Upper lobe of right lung (tissue), 1 donor: ENCODE measurements around the gene LOC101059915.
A peak's percentile ranks its signal among the peaks of the same experiment; 100 is the strongest.
"Not testable (repeated sequence)": the region's sequence is repeated elsewhere in the genome, so short reads cannot be mapped to it uniquely, and the experiment has no call there.

Source experiments
- ATAC-seq: fragments of 200-7000 bp; cut with Tn5 transposase; one replicate; pipeline ENCODE4 v1.9.1; 2020; ENCODE audit warnings: mild to moderate bottlenecking, moderate library complexity
- DNase-seq: peaks from one replicate; pipeline ENCODE4 v3.0.0-alpha.2; 2020
- H3K27ac ChIP-seq: fragments of 200-600 bp; one replicate; pipeline ENCODE4 v1.8.0; 2022
- H3K27me3 ChIP-seq: fragments of 200-600 bp; one replicate; pipeline ENCODE4 v1.8.0; 2022; ENCODE audit warnings: mild to moderate bottlenecking
- H3K36me3 ChIP-seq: fragments of 200-600 bp; one replicate; pipeline ENCODE4 v1.8.0; 2022
- H3K4me1 ChIP-seq: fragments of 200-600 bp; one replicate; pipeline ENCODE4 v1.8.0; 2022
- H3K4me3 ChIP-seq: fragments of 200-600 bp; one replicate; pipeline ENCODE4 v1.8.0; 2022; ENCODE audit warnings: mild to moderate bottlenecking
- H3K9me3 ChIP-seq: fragments of 200-600 bp; one replicate; pipeline ENCODE4 v1.8.0; 2022
- intact Hi-C: fragments of 100-400 bp; cut with DNase I; formaldehyde crosslinking; loops from one replicate; pipeline ENCODE4 v1.11.0; 2022
- TF ChIP-seq, protein P1 (sequence below): fragments of 200-600 bp; IDR thresholded peaks from one replicate; pipeline ENCODE4 v1.8.0; 2022; ENCODE audit warnings: antibody characterized with exemption
- donor health status: DM: no; HTN: yes; CAD: no; lungs with severe emphysema.

Gene LOC101059915

DNA sequence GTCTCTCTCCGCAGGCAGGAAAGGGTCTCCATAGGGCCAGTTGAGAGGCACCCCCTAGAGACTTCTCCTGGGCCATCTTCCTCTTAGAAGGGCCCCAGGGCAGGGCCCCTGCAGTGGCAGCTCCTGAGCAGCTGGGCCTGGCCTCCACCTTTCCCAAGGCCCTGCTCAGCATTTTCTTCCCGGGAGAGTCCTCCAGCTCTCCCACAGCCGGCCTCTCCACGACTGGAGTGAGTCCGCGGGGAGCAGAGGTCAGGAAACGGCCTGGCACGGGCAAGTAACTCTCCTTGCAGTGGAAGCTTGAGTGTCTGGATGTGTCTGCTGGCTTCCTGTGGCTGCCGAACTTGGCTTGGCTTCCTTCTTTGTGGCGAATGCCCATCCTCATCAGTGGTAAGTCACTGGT, 1.6 kb upstream of the LOC101059915 start:
- DNase-seq, result no peak

DNA sequence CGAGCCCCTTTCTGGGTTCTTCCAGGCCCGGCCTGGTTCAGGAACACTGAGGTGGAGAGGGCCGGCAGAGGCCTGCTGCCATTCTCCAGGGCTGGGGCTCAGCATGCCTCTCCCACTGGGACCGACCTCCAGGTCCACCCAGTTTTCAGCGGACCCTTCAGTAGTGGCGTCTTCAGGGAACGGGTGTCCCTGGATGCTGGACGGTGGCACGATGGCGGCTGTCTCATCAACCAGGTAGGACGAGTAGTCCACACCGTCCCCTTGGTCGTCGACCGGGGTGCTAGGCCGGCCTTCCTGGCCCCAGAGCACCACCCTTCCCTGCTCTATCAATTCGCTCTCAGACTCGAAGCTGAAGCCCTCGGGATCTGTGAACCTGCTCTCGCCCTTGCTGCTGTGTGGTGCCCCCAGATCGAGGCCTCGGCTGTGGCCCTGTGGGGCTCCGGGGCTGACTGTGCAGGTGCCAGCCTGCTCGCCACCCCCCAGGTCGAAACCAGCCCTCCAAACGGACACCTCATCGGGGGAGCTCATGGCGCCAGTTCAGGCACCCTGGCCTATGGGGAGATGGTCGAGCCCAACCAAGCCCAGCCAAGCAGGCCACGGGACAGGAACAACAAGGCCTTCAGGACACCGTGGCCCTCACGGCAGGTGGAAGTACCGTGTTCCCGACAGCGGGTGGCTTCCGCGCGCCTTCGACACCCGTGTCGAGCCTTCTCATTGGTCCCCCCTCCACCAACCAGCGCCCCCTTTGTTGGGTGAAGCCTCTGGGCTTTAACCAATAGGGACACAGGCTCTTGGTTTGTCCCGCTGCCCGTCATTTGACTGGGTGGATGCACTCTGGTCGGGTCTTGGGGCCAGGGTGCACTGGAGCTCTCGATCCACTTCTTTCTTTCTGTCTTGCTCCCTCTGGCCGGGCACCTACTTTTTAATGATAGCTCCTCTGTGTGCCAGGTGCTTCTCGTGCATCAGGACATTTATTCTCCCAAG, 814 bp upstream of the LOC101059915 start:
- no peak overlapping the region for H3K27ac ChIP-seq
- no peaks in the 10 kb centered on the region for H3K4me1 ChIP-seq
- no peaks in the 10 kb centered on the region for H3K27me3 ChIP-seq
- no peaks in the 10 kb centered on the region for H3K36me3 ChIP-seq
- no peak overlapping the region for H3K4me3 ChIP-seq
- DNase-seq (no peak), ATAC-seq (no peak)
- no peaks in the 10 kb centered on the region for H3K9me3 ChIP-seq
- intact Hi-C loops, result no loop called here
- TF ChIP-seq, protein P1, sequence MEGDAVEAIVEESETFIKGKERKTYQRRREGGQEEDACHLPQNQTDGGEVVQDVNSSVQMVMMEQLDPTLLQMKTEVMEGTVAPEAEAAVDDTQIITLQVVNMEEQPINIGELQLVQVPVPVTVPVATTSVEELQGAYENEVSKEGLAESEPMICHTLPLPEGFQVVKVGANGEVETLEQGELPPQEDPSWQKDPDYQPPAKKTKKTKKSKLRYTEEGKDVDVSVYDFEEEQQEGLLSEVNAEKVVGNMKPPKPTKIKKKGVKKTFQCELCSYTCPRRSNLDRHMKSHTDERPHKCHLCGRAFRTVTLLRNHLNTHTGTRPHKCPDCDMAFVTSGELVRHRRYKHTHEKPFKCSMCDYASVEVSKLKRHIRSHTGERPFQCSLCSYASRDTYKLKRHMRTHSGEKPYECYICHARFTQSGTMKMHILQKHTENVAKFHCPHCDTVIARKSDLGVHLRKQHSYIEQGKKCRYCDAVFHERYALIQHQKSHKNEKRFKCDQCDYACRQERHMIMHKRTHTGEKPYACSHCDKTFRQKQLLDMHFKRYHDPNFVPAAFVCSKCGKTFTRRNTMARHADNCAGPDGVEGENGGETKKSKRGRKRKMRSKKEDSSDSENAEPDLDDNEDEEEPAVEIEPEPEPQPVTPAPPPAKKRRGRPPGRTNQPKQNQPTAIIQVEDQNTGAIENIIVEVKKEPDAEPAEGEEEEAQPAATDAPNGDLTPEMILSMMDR, result no peak

More for the DNA sequence above, 1.6 kb upstream of the LOC101059915 start:
- H3K4me3 ChIP-seq, result no peak overlapping the region
- no peaks in the 10 kb centered on the region for H3K4me1 ChIP-seq
- no peaks in the 10 kb centered on the region for H3K9me3 ChIP-seq
- no peaks in the 10 kb centered on the region for H3K27me3 ChIP-seq
- H3K27ac ChIP-seq, result no peak overlapping the region
- no peak for ATAC-seq
- TF ChIP-seq, protein P1, result no peak
- H3K36me3 ChIP-seq, result no peaks in the 10 kb centered on the region
- intact Hi-C loops, result no loop called here

DNA sequence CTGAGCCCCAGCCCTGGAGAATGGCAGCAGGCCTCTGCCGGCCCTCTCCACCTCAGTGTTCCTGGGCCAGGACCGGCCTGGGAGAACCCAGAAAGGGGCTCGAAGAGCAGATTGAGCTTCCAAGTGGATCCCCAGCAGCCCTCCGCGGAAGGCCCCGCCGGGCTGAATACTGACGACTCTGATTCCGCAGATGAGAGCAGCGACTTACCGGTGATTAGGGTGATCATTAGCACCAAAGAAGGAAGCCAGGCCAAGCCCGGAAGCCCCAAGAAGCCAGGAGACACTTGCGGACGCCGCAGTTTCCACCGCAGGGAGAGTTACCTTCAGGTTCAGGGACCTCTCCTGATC, 876 bp downstream of the LOC101059915 start:
- TF ChIP-seq, protein P1, result no peak
- intact Hi-C loops, result no loop called here

DNA sequence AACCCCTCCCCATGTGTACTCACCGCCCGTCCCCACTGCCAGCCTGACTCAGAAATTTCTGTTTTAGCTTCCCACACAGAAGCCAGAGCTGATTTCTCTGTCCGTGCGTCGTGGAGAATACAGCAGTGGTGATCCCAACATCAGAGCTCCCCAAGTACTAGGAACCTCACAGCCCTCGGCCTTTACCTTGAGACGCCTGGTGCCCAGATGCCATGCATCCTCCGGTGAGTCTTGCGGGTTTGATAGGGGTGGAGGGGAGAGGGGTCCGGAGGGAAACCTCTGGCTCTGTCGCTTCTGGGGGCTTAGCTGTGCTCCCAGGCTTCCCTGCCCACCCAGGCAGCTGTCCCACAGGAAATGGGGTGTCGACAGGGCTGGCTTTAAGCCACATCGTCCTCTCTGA, 2.1 kb downstream of the LOC101059915 start:
- Histone ChIP-seq H3K27ac (no peak overlapping the region), H3K27me3 (no peaks in the 10 kb centered on the region), H3K9me3 (no peaks in the 10 kb centered on the region), H3K36me3 (no peaks in the 10 kb centered on the region), H3K4me1 (no peaks in the 10 kb centered on the region), H3K4me3 (no peak overlapping the region)
- ATAC-seq (no peak), DNase-seq (peak; percentile 20)
- TF ChIP-seq, protein P1, result no peak
- intact Hi-C loops, result no loop called here

More for the DNA sequence above, 876 bp downstream of the LOC101059915 start:
- Histone ChIP-seq H3K36me3 (no peaks in the 10 kb centered on the region), H3K4me1 (no peaks in the 10 kb centered on the region), H3K9me3 (no peaks in the 10 kb centered on the region), H3K27me3 (no peaks in the 10 kb centered on the region), H3K27ac (no peak overlapping the region), H3K4me3 (no peak overlapping the region)
- no peak for ATAC-seq
- no peak for DNase-seq

DNA sequence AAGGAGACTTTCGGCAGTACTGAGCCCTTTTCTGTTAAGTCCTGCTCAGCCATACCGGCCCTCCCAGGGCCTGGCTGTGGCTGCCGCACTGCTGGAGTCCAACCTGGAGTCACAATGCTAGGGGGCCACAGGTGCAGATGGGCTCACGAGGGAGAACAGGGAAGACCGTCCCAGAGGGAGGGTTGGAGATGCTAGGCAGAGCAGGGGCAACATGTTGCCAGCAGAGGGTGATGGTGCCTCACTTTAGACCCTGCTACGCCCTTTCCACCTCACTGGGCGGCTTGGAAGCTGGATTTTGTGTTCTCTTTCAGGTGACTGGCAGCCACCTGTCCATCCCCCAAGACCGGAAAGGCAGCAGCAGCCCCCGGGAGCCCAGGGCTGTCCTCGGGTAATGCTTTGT, 2.6 kb downstream of the LOC101059915 start:
- H3K36me3 ChIP-seq, H3K9me3 ChIP-seq, H3K27me3 ChIP-seq, intact Hi-C loops, H3K27ac ChIP-seq, H3K4me1 ChIP-seq, H3K4me3 ChIP-seq: not testable (repeated sequence)
- ATAC-seq (peak; percentile 90), DNase-seq (peak; percentile 61)
- TF ChIP-seq, protein P1, result peak; percentile 46
